ENCODE results near the gene OR8B3.

DNA sequence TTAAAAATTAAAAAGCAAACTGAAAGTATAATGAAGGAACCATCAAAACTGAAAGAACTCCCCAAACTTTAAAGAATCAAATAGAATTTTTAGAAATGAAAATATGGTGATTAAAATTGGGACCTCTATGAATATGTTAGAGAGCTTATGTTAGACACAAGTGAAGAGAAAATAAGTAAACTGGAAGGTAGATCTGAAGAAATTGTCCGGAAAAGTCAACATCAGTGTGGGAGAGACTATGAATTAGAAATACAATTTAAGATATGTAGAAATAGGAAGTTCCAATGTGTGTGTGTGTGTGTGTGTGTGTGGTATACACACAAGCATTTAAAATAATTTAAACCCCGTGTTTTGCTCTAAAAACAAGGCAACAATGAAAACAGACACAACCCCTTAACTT, 30.8 kb upstream of the OR8B3 start:
- no peak for TF ChIP-seq CTCF (IDR thresholded peaks at IDR 0.05)
- TF ChIP-seq POLR2A (IDR thresholded peaks at IDR 0.05): no peak
- TF ChIP-seq POLR2AphosphoS5 (IDR thresholded peaks at IDR 0.05): no peak

All from sigmoid colon (tissue), 4 donors.